ENCODE data around the gene PHACTR3. TPM values are rescaled to one million over a fixed set of nuclear protein-coding genes. Genes with fewer than 3 reads are reported as not detected.
"Not testable (repeated sequence)": the region's sequence is repeated elsewhere in the genome, so short reads cannot be mapped to it uniquely, and the experiment has no call there.

The PHACTR3 gene
- total RNA-seq, 2 donors from 2014 or later, result 6.4 to 6.9 TPM

- intact Hi-C loops (cut with DNase I), result no loop called here
- ATAC-seq, result peak; percentile 77 to 91
- peak; percentile 57 for DNase-seq
Observed at GRCh38 chr20:59835448-59836395, 231.4 kb downstream of the PHACTR3 start.

GRCh38 chr20:59836767-59837166 is 232.4 kb downstream of the PHACTR3 start:
- DNase-seq (no peak), ATAC-seq (no peak)
- intact Hi-C loops (cut with DNase I), result no loop called here

GRCh38 chr20:59837623-59838394 is 233.5 kb downstream of the PHACTR3 start:
- ATAC-seq, result no peak
- intact Hi-C loops (cut with DNase I), result no loop called here
- no peak for DNase-seq

GRCh38 chr20:59839400-59839799 is 235.1 kb downstream of the PHACTR3 start:
- no peak for ATAC-seq

GRCh38 chr20:59845472-59845871 is 241.1 kb downstream of the PHACTR3 start:
- DNase-seq (no peak), ATAC-seq (no peak)
- intact Hi-C loops (cut with DNase I), result loop anchor here in 1 of 2 donors (10.0 kb wide), 1 partner anchor 251 kb away; no protein-coding TSS in a partner anchor

More at GRCh38 chr20:59839400-59839799, 235.1 kb downstream of the PHACTR3 start:
- no peak for DNase-seq
- intact Hi-C loops (cut with DNase I), result no loop called here

GRCh38 chr20:59848182-59848581 is 243.8 kb downstream of the PHACTR3 start:
- ATAC-seq (no peak), DNase-seq (no peak)
- intact Hi-C loops (cut with DNase I), result loop anchor here in 1 of 2 donors (10.0 kb wide), 1 partner anchor 253 kb away; no protein-coding TSS in a partner anchor

GRCh38 chr20:59850018-59850641 is 245.8 kb downstream of the PHACTR3 start:
- intact Hi-C loops (cut with DNase I), result loop anchor here (1.0 to 5.0 kb wide), 2 partner anchors 67 to 68 kb away; no protein-coding TSS in a partner anchor
- DNase-seq, result no peak
- no peak for ATAC-seq

- intact Hi-C loops (cut with DNase I); DNase-seq; ATAC-seq: not testable (repeated sequence)
Observed at GRCh38 chr20:59856526-59856925, 252.2 kb downstream of the PHACTR3 start.

GRCh38 chr20:59856941-59857340 is 252.6 kb downstream of the PHACTR3 start:
- intact Hi-C loops (cut with DNase I); DNase-seq; ATAC-seq: not testable (repeated sequence)

GRCh38 chr20:59857966-59858365 is 253.6 kb downstream of the PHACTR3 start:
- intact Hi-C loops (cut with DNase I), result no loop called here

GRCh38 chr20:59858425-59858824 is 254.1 kb downstream of the PHACTR3 start:
- DNase-seq (no peak), ATAC-seq (no peak)
- intact Hi-C loops (cut with DNase I), result no loop called here

More at GRCh38 chr20:59857966-59858365, 253.6 kb downstream of the PHACTR3 start:
- DNase-seq, result no peak
- ATAC-seq, result no peak

GRCh38 chr20:59861401-59861800 is 257.1 kb downstream of the PHACTR3 start:
- no peak for ATAC-seq
- intact Hi-C loops (cut with DNase I), result no loop called here
- no peak for DNase-seq

GRCh38 chr20:59863058-59863457 is 258.7 kb downstream of the PHACTR3 start:
- DNase-seq (no peak), ATAC-seq (no peak)
- intact Hi-C loops (cut with DNase I), result no loop called here

GRCh38 chr20:59864726-59865125 is 260.4 kb downstream of the PHACTR3 start:
- intact Hi-C loops (cut with DNase I), result no loop called here
- ATAC-seq (no peak), DNase-seq (no peak)

- intact Hi-C loops (cut with DNase I), result no loop called here
- ATAC-seq (no peak), DNase-seq (no peak)
Observed at GRCh38 chr20:59866338-59866737, 262.0 kb downstream of the PHACTR3 start.

GRCh38 chr20:59871096-59871495 is 266.8 kb downstream of the PHACTR3 start:
- DNase-seq (no peak), ATAC-seq (no peak)
- intact Hi-C loops (cut with DNase I), result no loop called here

- DNase-seq (no peak), ATAC-seq (no peak)
- intact Hi-C loops (cut with DNase I), result no loop called here
Observed at GRCh38 chr20:59873409-59873808, 269.1 kb downstream of the PHACTR3 start.

GRCh38 chr20:59880198-59880597 is 275.9 kb downstream of the PHACTR3 start:
- ATAC-seq, result no peak
- no peak for DNase-seq
- intact Hi-C loops (cut with DNase I), result no loop called here

- DNase-seq (no peak), ATAC-seq (no peak)
- intact Hi-C loops (cut with DNase I), result no loop called here
Observed at GRCh38 chr20:59884494-59884893, 280.2 kb downstream of the PHACTR3 start.

Data from left cardiac atrium (tissue), 4 donors.